Central memory CD8-positive, alpha-beta T cell (primary cell): ENCODE data around the gene PRH2.

ENCODE experiments used
- ATAC-seq: fragments of 150-1000 bp; cut with Tn5 transposase; replicated peaks from 2 replicates; pipeline ENCODE4 v1.10.0; 2022; ENCODE audit warnings: mild to moderate bottlenecking, moderate FRiP score, moderate number of reproducible peaks; ENCODE audit not compliant: poor library complexity, severe bottlenecking; ENCODE audit errors: extremely low read depth
- DNase-seq, 2 donors: peaks; one replicate each; pipeline ENCODE4 v3.0.0; 2021; ENCODE audit warnings: low spot score in 2 of 2
- H3K27ac Mint-ChIP-seq: one replicate; pipeline ENCODE4 v1.8.0; 2022; ENCODE audit warnings: low read depth, mild to moderate bottlenecking, moderate library complexity, mixed read lengths
- H3K27me3 Mint-ChIP-seq: one replicate; pipeline ENCODE4 v1.8.0; 2022; ENCODE audit warnings: mixed read lengths
- H3K36me3 Mint-ChIP-seq: one replicate; pipeline ENCODE4 v1.8.0; 2022; ENCODE audit warnings: mild to moderate bottlenecking, moderate library complexity, mixed read lengths; ENCODE audit not compliant: insufficient read depth
- H3K4me1 Mint-ChIP-seq: one replicate; pipeline ENCODE4 v1.8.0; 2022; ENCODE audit warnings: mixed read lengths
- H3K4me3 Mint-ChIP-seq: one replicate; pipeline ENCODE4 v1.8.0; 2022; ENCODE audit warnings: mild to moderate bottlenecking, moderate library complexity, mixed read lengths
- H3K9me3 Mint-ChIP-seq: one replicate; pipeline ENCODE4 v1.8.0; 2022; ENCODE audit warnings: mixed read lengths

The PRH2 gene

GRCh38 chr12:10928746-10929286 lies at the start of gene PRH2:
Gene PRH2, plus strand, starts transcription at chr12:10929236. Its CDS starts 38 bp downstream, at chr12:10929274.
- Mint-ChIP-seq H3K4me3 (no peak within 1 kb of the TSS), H3K27me3 (no peaks in the 10 kb centered on the region), H3K4me1 (peaks cover 4% of the 10 kb centered on the region), H3K27ac (no peak within 1 kb of the TSS), H3K36me3 (no peaks in the 10 kb centered on the region), H3K9me3 (no peaks in the 10 kb centered on the region)
- DNase-seq (no peak), ATAC-seq (no peak)

- H3K4me1 Mint-ChIP-seq = peaks cover 5% of the 10 kb centered on the region
- no peak within 1 kb of the TSS for H3K4me3 Mint-ChIP-seq
- no peak within 1 kb of the TSS for H3K27ac Mint-ChIP-seq
- no peaks in the 10 kb centered on the region for H3K9me3 Mint-ChIP-seq
- ATAC-seq (no peak), DNase-seq (no peak)
- H3K27me3 Mint-ChIP-seq = no peaks in the 10 kb centered on the region
- H3K36me3 Mint-ChIP-seq = peaks cover 3% of the 10 kb centered on the region
These were observed 44.8 kb upstream of the PRH2 start, which contains the start of gene PRH1 for GRCh38 chr12:10884086-10884725. Gene PRH1, minus strand, starts transcription at chr12:10884255. Its CDS starts 38 bp downstream, at chr12:10884217.

DNA sequence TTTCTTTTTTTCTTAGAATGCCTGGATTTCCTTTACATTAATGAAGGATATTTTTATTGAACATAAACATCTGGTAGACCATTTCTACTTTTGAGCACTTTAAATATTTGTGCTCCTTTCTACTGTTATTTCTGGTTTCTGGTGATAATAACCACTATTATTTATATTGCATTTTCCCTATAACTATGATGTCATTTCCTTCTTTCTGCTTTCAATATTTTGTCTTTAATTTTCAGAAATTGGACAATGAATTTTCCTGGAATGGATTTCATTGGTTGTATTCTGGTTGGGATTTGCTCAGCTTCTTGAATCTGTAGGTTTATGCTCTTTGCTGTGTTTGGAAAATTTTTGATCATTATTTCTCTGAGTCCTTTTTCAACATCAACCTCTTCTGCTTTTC lies 39.8 kb upstream of the PRH2 start:
- no peak for ATAC-seq
- Mint-ChIP-seq H3K27me3 (no peaks in the 10 kb centered on the region), H3K27ac (no peak overlapping the region), H3K4me1 (peaks cover 5% of the 10 kb centered on the region), H3K9me3 (no peaks in the 10 kb centered on the region), H3K4me3 (no peak overlapping the region), H3K36me3 (peaks cover 2% of the 10 kb centered on the region)
- DNase-seq = no peak

GRCh38 chr12:10891937-10892336 lies 37.1 kb upstream of the PRH2 start:
- ATAC-seq = no peak
- no peak for DNase-seq
- no peak overlapping the region for H3K4me3 Mint-ChIP-seq
- H3K4me1 Mint-ChIP-seq = no peaks in the 10 kb centered on the region
- no peak overlapping the region for H3K27ac Mint-ChIP-seq
- no peaks in the 10 kb centered on the region for H3K9me3 Mint-ChIP-seq
- peaks cover 2% of the 10 kb centered on the region for H3K36me3 Mint-ChIP-seq
- no peaks in the 10 kb centered on the region for H3K27me3 Mint-ChIP-seq

DNA sequence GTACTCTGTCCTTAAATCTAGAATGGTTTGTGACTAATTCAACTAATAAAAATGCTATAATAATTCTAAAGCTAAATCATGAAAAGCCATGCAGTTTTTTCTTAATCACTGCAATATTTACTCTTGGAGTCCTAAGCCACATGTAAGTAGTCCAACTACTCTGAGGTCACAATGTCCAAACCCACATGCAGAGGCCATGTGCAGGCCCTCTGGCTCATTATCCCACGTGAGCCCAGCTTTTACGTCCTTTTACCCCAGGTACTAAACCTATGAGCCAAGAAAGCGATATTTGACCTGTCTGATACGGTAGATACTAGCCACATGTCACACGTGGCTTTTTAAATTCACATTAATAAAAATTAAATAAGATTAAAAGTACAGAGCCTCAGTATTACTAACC lies 32.2 kb upstream of the PRH2 start:
- DNase-seq = no peak
- Mint-ChIP-seq H3K9me3 (no peaks in the 10 kb centered on the region), H3K4me3 (no peak overlapping the region), H3K4me1 (no peaks in the 10 kb centered on the region), H3K36me3 (peaks cover 2% of the 10 kb centered on the region), H3K27me3 (no peaks in the 10 kb centered on the region), H3K27ac (no peak overlapping the region)
- no peak for ATAC-seq

DNA sequence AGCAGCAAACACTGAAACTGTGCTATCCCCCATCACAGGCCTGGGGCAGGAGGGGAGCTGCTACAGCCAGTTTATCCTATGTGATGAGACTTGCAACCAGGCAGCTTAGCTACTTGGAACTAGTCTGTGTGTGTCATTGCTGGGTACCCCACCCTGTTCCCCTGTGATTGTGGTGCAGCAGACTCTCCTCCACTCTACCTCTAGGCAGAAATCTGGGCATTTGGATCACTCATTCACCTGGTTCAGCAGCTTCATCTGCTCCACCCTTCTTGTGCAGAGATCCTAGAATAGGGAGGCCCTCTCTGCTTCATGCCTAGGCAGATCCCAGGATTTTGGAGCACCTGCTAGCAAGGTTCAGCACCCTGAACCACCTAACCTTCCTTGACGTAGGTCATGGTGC lies 28.5 kb upstream of the PRH2 start:
- no peaks in the 10 kb centered on the region for H3K4me1 Mint-ChIP-seq
- H3K27ac Mint-ChIP-seq = no peak overlapping the region
- no peak for ATAC-seq
- H3K4me3 Mint-ChIP-seq = no peak overlapping the region
- no peaks in the 10 kb centered on the region for H3K27me3 Mint-ChIP-seq
- no peak for DNase-seq
- peaks cover 2% of the 10 kb centered on the region for H3K36me3 Mint-ChIP-seq
- H3K9me3 Mint-ChIP-seq = peaks cover 18% of the 10 kb centered on the region

DNA sequence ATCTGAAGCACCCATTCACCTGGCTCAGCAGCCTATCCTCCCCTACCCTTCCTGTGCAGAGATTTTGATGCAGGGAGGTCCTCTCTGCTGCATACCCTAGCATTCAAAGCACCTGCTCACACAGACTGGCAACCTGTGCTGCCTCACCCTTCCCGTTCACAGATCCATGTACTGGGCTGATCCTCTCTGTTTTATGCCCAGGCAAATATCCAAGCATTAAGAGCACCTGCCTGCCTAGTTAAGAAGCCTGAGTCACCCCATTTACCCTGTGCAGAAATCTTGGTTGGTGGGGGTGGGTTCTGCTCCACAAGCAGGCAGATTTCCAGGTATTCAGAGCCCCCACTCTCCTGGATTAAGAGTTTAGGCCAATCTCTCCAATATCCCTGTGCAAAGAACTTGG lies 28.1 kb upstream of the PRH2 start:
- no peak for ATAC-seq
- Mint-ChIP-seq H3K36me3 (peaks cover 1% of the 10 kb centered on the region), H3K4me3 (no peak overlapping the region), H3K27ac (no peak overlapping the region), H3K4me1 (no peaks in the 10 kb centered on the region), H3K27me3 (no peaks in the 10 kb centered on the region), H3K9me3 (peaks cover 18% of the 10 kb centered on the region)
- no peak for DNase-seq

GRCh38 chr12:10901427-10901826 lies 27.6 kb upstream of the PRH2 start:
- H3K4me1 Mint-ChIP-seq = no peaks in the 10 kb centered on the region
- DNase-seq (no peak), ATAC-seq (no peak)
- H3K27ac Mint-ChIP-seq = no peak overlapping the region
- peaks cover 18% of the 10 kb centered on the region for H3K9me3 Mint-ChIP-seq
- no peaks in the 10 kb centered on the region for H3K36me3 Mint-ChIP-seq
- H3K4me3 Mint-ChIP-seq = no peak overlapping the region
- H3K27me3 Mint-ChIP-seq = no peaks in the 10 kb centered on the region

DNA sequence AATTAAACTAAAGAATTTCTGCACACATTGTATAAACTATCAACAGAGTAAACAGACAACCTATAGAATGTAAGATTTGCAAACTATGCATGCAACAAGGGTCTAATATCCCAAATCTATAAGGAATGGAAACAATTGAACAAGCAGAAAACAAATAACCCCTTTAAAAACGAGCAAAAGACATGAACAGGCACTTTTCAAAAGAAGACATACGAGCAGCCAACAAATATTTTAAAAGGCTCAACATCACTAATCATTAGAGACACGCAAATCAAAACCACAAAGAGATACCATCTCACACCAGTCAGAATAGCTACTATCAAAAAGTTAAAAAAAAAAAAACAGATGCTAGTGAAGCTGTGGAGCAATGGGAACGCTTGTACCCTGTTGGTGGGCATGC lies 24.4 kb upstream of the PRH2 start:
- DNase-seq (no peak), ATAC-seq (no peak)
- Mint-ChIP-seq H3K9me3 (peaks cover 18% of the 10 kb centered on the region), H3K27me3 (no peaks in the 10 kb centered on the region), H3K4me1 (no peaks in the 10 kb centered on the region), H3K36me3 (no peaks in the 10 kb centered on the region), H3K27ac (no peak overlapping the region), H3K4me3 (no peak overlapping the region)

- no peak within 1 kb of the TSS for H3K27ac Mint-ChIP-seq
- H3K4me1 Mint-ChIP-seq = no peaks in the 10 kb centered on the region
- H3K4me3 Mint-ChIP-seq = no peak within 1 kb of the TSS
- ATAC-seq (no peak), DNase-seq (no peak)
- H3K9me3 Mint-ChIP-seq = peaks cover 5% of the 10 kb centered on the region
- H3K36me3 Mint-ChIP-seq = no peaks in the 10 kb centered on the region
- H3K27me3 Mint-ChIP-seq = no peaks in the 10 kb centered on the region
These were observed 19.6 kb upstream of the PRH2 start, which contains the start of gene TAS2R13 for GRCh38 chr12:10909462-10909861. Gene TAS2R13, minus strand, starts transcription at chr12:10909562. Its CDS starts 264 bp downstream, at chr12:10909298.

DNA sequence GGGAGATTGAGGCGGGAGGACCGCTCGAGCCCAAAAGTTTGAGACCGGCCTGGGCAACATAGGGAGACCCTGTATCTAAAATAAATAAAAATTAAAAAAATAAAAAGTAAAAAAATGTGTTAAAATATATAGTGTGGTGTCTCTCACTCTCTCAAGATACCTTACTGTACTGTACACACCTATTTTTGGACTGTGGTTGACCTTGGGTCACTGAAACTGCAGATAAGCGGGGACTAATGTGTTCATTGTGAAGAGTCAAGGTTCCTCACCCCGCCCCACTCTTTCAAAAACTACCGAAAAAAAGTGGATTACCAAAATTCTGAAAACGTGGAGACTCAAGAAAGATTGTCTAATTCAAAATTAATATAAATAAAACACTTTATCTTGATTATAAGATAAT lies 18.7 kb upstream of the PRH2 start:
- Mint-ChIP-seq H3K36me3 (no peaks in the 10 kb centered on the region), H3K9me3 (no peaks in the 10 kb centered on the region), H3K27ac (no peak overlapping the region), H3K4me3 (no peak overlapping the region), H3K4me1 (no peaks in the 10 kb centered on the region), H3K27me3 (no peaks in the 10 kb centered on the region)
- ATAC-seq = no peak
- DNase-seq = no peak

DNA sequence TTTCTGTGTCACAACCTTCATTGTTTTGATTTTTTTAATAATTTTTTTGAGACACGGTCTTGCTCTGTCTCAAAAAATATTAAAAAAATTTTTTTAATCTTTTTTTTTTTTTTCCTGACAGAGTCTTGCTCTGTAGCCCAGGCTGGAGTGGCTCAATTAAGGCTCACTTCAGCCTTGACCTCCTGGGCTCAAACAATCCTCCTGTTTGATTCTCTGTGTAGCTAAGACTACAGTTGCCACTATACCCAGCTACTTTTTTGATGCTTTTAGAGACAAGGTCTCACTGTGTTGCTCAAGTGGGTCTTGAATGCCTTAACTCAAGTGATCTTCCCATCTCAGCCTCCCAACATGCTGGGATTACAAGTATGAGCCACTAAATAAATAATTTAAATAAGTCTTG lies 9.2 kb upstream of the PRH2 start:
- no peaks in the 10 kb centered on the region for H3K27me3 Mint-ChIP-seq
- H3K36me3 Mint-ChIP-seq = peaks cover 2% of the 10 kb centered on the region
- DNase-seq = no peak
- H3K9me3 Mint-ChIP-seq = no peaks in the 10 kb centered on the region
- no peaks in the 10 kb centered on the region for H3K4me1 Mint-ChIP-seq
- H3K27ac Mint-ChIP-seq = no peak overlapping the region
- H3K4me3 Mint-ChIP-seq = no peak overlapping the region
- no peak for ATAC-seq

- H3K9me3 Mint-ChIP-seq = no peaks in the 10 kb centered on the region
- no peaks in the 10 kb centered on the region for H3K36me3 Mint-ChIP-seq
- no peak overlapping the region for H3K4me3 Mint-ChIP-seq
- no peak overlapping the region for H3K27ac Mint-ChIP-seq
- DNase-seq (no peak), ATAC-seq (no peak)
- H3K4me1 Mint-ChIP-seq = no peaks in the 10 kb centered on the region
- H3K27me3 Mint-ChIP-seq = no peaks in the 10 kb centered on the region
These were observed 2.8 kb upstream of the PRH2 start for GRCh38 chr12:10926269-10926668.
